ENCODE results near the gene SMARCA2. TPM values are rescaled to one million over a fixed set of nuclear protein-coding genes. Genes with fewer than 3 reads are reported as not detected.

SMARCA2 gene
- total RNA-seq, 1 experiment from 2014 or later = 27.9 TPM

DNA sequence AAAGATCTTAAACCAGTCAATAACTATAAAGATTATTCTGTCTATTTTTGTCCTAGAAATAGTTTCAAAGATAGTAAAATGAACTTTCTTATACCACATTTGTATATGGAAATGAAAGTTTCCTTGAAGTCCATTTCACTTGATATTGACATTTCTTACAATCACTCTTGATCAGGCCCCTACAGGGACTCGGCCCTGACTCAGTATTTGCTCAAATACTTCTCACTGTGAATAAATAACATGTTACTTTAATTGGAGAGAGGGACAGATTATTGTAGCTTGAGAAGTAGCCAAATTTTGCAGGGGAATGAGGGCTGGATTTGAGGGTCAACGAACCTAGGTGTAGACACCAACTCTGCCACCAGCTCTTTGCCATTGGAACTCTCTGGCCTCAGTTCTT is 25.6 kb upstream of the SMARCA2 start:
- H3K27ac ChIP-seq (ENCODE audit: low read length) = no peak overlapping the region
- no peaks in the 10 kb centered on the region for H3K9me2 ChIP-seq (replicated peaks; ENCODE audit: low read length)
- no peak overlapping the region for H3K4me3 ChIP-seq (ENCODE audit: low read length)
- peaks cover 57% of the 10 kb centered on the region for H3K27me3 ChIP-seq (ENCODE audit: low read length)
- no peak overlapping the region for H2AFZ ChIP-seq (ENCODE audit: low read length)
- H3K9me3 ChIP-seq (ENCODE audit: low read length) = no peaks in the 10 kb centered on the region
- intact Hi-C loops (cut with micrococcal nuclease) = no loop called here
- CTCF ChIA-PET = no interaction called here
- H4K20me1 ChIP-seq (ENCODE audit: low read length) = no peaks in the 10 kb centered on the region
- no peaks in the 10 kb centered on the region for H3F3A ChIP-seq (ENCODE audit: low read length, unreplicated experiment)
- BruUV-seq (replicated peaks) = no TSS peak
- TF ChIP-seq EZH2 (IDR thresholded peaks at IDR 0.05; ENCODE audit: low read length, unreplicated experiment) (no peak), EZH2phosphoT487 (IDR thresholded peaks at IDR 0.05; ENCODE audit: borderline replicate concordance, low read length) (no peak)
- TF ChIP-seq, protein P1, sequence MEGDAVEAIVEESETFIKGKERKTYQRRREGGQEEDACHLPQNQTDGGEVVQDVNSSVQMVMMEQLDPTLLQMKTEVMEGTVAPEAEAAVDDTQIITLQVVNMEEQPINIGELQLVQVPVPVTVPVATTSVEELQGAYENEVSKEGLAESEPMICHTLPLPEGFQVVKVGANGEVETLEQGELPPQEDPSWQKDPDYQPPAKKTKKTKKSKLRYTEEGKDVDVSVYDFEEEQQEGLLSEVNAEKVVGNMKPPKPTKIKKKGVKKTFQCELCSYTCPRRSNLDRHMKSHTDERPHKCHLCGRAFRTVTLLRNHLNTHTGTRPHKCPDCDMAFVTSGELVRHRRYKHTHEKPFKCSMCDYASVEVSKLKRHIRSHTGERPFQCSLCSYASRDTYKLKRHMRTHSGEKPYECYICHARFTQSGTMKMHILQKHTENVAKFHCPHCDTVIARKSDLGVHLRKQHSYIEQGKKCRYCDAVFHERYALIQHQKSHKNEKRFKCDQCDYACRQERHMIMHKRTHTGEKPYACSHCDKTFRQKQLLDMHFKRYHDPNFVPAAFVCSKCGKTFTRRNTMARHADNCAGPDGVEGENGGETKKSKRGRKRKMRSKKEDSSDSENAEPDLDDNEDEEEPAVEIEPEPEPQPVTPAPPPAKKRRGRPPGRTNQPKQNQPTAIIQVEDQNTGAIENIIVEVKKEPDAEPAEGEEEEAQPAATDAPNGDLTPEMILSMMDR (conservative IDR thresholded peaks at IDR 0.05; ENCODE audit: low read depth, low read length) = no peak
- H3K79me2 ChIP-seq (ENCODE audit: low read length) = no peaks in the 10 kb centered on the region
- no peak for DNase-seq
- no peaks in the 10 kb centered on the region for H3K36me3 ChIP-seq (ENCODE audit: low read depth, low read length)
- no peaks in the 10 kb centered on the region for H3K4me1 ChIP-seq (ENCODE audit: insufficient read depth, low read length)
- H3K4me2 ChIP-seq (ENCODE audit: low read length) = no peak overlapping the region
- POLR2A ChIA-PET (ENCODE audit: unreplicated experiment) = no interaction called here
- H3K9ac ChIP-seq (ENCODE audit: low read length) = no peak overlapping the region
- no peak for ATAC-seq

DNA sequence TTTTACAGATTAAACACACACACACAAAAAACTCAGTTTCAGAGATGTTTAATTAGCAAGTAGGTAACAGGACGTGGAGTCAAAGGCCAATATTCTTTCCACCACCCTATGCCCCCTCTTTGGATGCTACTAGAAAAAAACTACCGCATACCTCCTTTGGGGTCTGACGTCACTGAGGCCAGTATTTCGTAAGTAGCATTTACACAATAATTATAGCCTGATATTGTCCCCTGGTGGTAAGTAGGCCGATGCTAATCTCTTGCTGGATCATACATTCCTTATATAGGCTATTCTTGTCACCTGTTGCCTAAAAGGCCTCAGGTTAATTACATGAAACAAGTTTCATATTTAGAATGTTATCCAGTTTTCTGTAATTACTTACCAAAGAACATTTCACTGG is 21.0 kb upstream of the SMARCA2 start:
- no peak overlapping the region for H3K4me2 ChIP-seq (ENCODE audit: low read length)
- DNase-seq (no peak), ATAC-seq (no peak)
- no peaks in the 10 kb centered on the region for H3K9me2 ChIP-seq (replicated peaks; ENCODE audit: low read length)
- H2AFZ ChIP-seq (ENCODE audit: low read length) = no peak overlapping the region
- H3K27me3 ChIP-seq (ENCODE audit: low read length) = peaks cover 72% of the 10 kb centered on the region
- H3K79me2 ChIP-seq (ENCODE audit: low read length) = no peaks in the 10 kb centered on the region
- H3K4me1 ChIP-seq (ENCODE audit: insufficient read depth, low read length) = no peaks in the 10 kb centered on the region
- no peaks in the 10 kb centered on the region for H3K36me3 ChIP-seq (ENCODE audit: low read depth, low read length)
- intact Hi-C loops (cut with micrococcal nuclease) = no loop called here
- H3K9ac ChIP-seq (ENCODE audit: low read length) = no peak overlapping the region
- H3K4me3 ChIP-seq (ENCODE audit: low read length) = no peak overlapping the region
- no peak for TF ChIP-seq EZH2 (IDR thresholded peaks at IDR 0.05; ENCODE audit: low read length, unreplicated experiment)
- TF ChIP-seq, protein P1 (conservative IDR thresholded peaks at IDR 0.05; ENCODE audit: low read depth, low read length) = no peak
- POLR2A ChIA-PET (ENCODE audit: unreplicated experiment) = no interaction called here
- CTCF ChIA-PET = no interaction called here
- no peaks in the 10 kb centered on the region for H4K20me1 ChIP-seq (ENCODE audit: low read length)
- no peak overlapping the region for H3K27ac ChIP-seq (ENCODE audit: low read length)
- H3K9me3 ChIP-seq (ENCODE audit: low read length) = no peaks in the 10 kb centered on the region
- no peaks in the 10 kb centered on the region for H3F3A ChIP-seq (ENCODE audit: low read length, unreplicated experiment)
- no TSS peak for BruUV-seq (replicated peaks)

DNA sequence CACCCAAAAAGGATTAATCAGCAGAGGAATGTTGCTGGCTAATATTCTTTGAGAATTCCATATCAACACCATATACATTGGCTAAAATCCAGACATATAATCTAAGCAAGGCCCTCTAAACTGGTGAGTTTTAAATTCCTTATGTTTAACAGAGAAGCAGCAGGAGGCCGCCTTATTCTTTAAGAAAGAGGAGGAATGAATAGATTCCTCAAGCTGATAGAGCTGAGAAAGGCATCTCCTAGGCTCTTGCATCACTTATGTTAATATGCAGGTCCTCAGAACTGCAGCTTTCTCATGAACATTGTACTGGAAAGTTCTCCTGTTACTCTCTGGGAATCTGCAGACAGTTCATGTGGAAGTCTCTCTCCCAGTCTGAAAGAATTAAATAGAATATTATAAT is 20.1 kb upstream of the SMARCA2 start:
- TF ChIP-seq EZH2 (IDR thresholded peaks at IDR 0.05; ENCODE audit: low read length, unreplicated experiment) (no peak), EZH2phosphoT487 (IDR thresholded peaks at IDR 0.05; ENCODE audit: borderline replicate concordance, low read length) (no peak)
- TF ChIP-seq, protein P1 (conservative IDR thresholded peaks at IDR 0.05; ENCODE audit: low read depth, low read length) = no peak
- no peak overlapping the region for H3K4me3 ChIP-seq (ENCODE audit: low read length)
- no peak for ATAC-seq
- H3K27me3 ChIP-seq (ENCODE audit: low read length) = peaks cover 78% of the 10 kb centered on the region
- no peaks in the 10 kb centered on the region for H3K79me2 ChIP-seq (ENCODE audit: low read length)
- no peak overlapping the region for H3K27ac ChIP-seq (ENCODE audit: low read length)
- no peak for DNase-seq
- ChIA-PET POLR2A (ENCODE audit: unreplicated experiment) (no interaction called here), CTCF (no interaction called here)
- no peak overlapping the region for H2AFZ ChIP-seq (ENCODE audit: low read length)
- H3F3A ChIP-seq (ENCODE audit: low read length, unreplicated experiment) = no peaks in the 10 kb centered on the region
- no peak overlapping the region for H3K4me2 ChIP-seq (ENCODE audit: low read length)
- H3K9me3 ChIP-seq (ENCODE audit: low read length) = no peaks in the 10 kb centered on the region
- H4K20me1 ChIP-seq (ENCODE audit: low read length) = no peaks in the 10 kb centered on the region
- BruUV-seq (replicated peaks) = no TSS peak
- H3K9ac ChIP-seq (ENCODE audit: low read length) = no peak overlapping the region
- intact Hi-C loops (cut with micrococcal nuclease) = no loop called here
- H3K4me1 ChIP-seq (ENCODE audit: insufficient read depth, low read length) = no peaks in the 10 kb centered on the region
- H3K36me3 ChIP-seq (ENCODE audit: low read depth, low read length) = no peaks in the 10 kb centered on the region
- H3K9me2 ChIP-seq (replicated peaks; ENCODE audit: low read length) = no peaks in the 10 kb centered on the region

Data from PC-3 (cell line).